Measurements from ENCODE around the gene ZNF317. TPM values are rescaled to one million over a fixed set of nuclear protein-coding genes. Genes with fewer than 3 reads are reported as not detected.

Gene ZNF317
- 16.1 and 19.0 TPM in 2 replicates for total RNA-seq

GRCh38 chr19:9140159-9140874 is at the start of gene ZNF317:
ZNF317 (plus strand) TSS chr19:9140397; CDS start chr19:9156017, 15,620 bp downstream.

GRCh38 chr19:9107375-9107774 is 32.8 kb upstream of the ZNF317 start, which contains the start of gene OR7G2:
OR7G2 (minus strand) TSS chr19:9107475; CDS start chr19:9103243, 4,232 bp downstream.

GRCh38 chr19:9115307-9115813 is 24.8 kb upstream of the ZNF317 start, which contains the start of gene OR7G1:
OR7G1 (minus strand) TSS chr19:9115763; CDS start chr19:9115763, 0 bp downstream.

GRCh38 chr19:9126900-9127405 is 13.2 kb upstream of the ZNF317 start, which contains the start of gene OR7G3:
OR7G3 (minus strand) TSS chr19:9126950; CDS start chr19:9126950, 0 bp downstream.

GRCh38 chr19:9178901-9179300 is 38.7 kb downstream of the ZNF317 start, which contains the start of gene OR7D2:
OR7D2 (plus strand) TSS chr19:9178979; CDS start chr19:9185782, 6,803 bp downstream.

Other genes with a start within 250 kb of the ZNF317 start
- not detected in 2 replicates for gene MUC16, start 130.0 kb upstream of the ZNF317 start, total RNA-seq
- gene OR1M1, start 53.3 kb upstream of the ZNF317 start, total RNA-seq = not detected in 2 replicates
- not detected in 2 replicates for gene OR7G2, start 32.9 kb upstream of the ZNF317 start, total RNA-seq
- gene OR7G1, start 24.6 kb upstream of the ZNF317 start, total RNA-seq = not detected in 2 replicates
- gene OR7G3, start 13.4 kb upstream of the ZNF317 start, total RNA-seq = not detected in 2 replicates
- not detected in 2 replicates for gene OR7D2, start 38.6 kb downstream of the ZNF317 start, total RNA-seq
- gene OR7D4, start 79.2 kb downstream of the ZNF317 start, total RNA-seq = not detected in 2 replicates
- not detected in 2 replicates for gene OR7E24, start 110.5 kb downstream of the ZNF317 start, total RNA-seq
- gene ZNF699, start 169.4 kb downstream of the ZNF317 start, total RNA-seq = 9.1 and 9.6 TPM in 2 replicates
- 15.0 and 15.6 TPM in 2 replicates for gene ZNF559, start 183.8 kb downstream of the ZNF317 start, total RNA-seq
- gene ZNF177, start 222.6 kb downstream of the ZNF317 start, total RNA-seq = 1.3 and 2.0 TPM in 2 replicates